Urothelium cell line (cell line): ENCODE data around the gene CD99L2.

Experiments
- DNase-seq: peaks from one replicate; pipeline ENCODE4 v3.0.0; 2011; ENCODE audit warnings: low spot score, mixed read lengths
- FAIRE-seq: peaks from 2 replicates; lab custom pipeline; 2011; peaks lifted over from hg19 to GRCh38; lab: Jason Lieb, UNC

The CD99L2 gene

GRCh38 chrX:150813922-150814321 lies 84.5 kb downstream of the CD99L2 start:
- DNase-seq, result no peak
- no peak for FAIRE-seq

DNA sequence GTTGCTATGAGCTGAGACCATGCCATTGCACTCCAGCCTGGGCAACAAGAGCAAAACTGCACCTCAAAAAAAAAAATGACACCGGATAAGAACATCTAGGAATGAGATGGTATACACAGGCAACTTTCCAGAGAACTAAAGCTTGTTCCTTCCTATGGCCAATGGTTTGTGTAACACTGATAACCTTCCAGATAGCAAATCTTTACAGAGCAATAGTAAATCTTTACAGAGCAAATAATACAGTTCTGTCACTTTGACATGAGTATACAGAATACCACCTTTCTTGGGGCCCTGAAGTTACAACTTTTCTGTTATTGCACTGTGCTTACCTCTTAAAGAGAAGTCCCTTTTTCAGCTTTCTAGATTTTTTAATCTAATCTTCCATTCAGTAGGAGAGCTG lies 91.6 kb downstream of the CD99L2 start:
- FAIRE-seq, result no peak
- no peak for DNase-seq

DNA sequence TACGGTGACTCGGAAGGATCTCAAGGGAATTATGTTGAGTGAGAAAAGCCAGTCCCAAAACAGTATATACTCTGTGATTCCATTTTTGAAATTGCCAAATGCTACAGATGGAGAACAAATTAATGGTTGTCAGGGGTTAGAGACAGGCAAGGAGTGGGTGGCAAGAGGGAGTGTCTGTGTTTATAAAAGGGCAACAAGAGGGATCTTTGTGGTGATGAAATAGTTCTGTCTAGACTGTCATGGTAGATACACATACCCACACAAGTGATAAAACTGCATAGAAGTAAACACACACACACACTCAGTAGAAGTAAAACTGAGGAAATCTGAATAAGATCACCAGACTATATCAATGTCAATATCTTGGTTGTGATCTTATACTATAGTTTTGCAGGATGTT lies 92.7 kb downstream of the CD99L2 start:
- DNase-seq, result no peak
- FAIRE-seq, result no peak

DNA sequence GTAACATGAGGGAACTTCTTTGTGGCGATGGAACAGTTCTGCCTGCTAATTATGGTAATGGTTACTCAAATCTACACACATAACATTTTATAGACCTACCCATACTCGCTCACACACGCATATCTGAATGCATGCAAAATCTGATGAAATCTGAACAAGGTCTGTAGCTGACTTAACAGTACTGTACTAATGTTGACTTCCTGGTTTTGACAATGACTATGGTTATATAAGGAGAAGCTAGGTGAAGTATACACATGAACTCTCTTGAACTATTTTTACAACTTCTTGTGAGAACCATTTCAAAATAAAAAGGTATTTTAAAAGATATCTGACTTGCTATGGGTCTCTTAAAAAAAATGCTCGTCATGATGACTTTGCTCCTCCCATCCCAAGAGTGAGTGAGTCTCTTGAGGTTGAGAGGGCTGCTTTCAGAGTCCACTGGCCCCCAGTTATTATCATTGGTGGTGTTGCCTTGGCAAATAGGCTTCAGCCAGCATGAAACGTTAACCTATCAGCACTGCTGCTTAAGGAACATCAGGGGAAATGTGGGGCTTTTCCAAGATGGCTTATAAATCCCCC lies 105.4 kb downstream of the CD99L2 start:
- FAIRE-seq (no peak), DNase-seq (no peak)

DNA sequence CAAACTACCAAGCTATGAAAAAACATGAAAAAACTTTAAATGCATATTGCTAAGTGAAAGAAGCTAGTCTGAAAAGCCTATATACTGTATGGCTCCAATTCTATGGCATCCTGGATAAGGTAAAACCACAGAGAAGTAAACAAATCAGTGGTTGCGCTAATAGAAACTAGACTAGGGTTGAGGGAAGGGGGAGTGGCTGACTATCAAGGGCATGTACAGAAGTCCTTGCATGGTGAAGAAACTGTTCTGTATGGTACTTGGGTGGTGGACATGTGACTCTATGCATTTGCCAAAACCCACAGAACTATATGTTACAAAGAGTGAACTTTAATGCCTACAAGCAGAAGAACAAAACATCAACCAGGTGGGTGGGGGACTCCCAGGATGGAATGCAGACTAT lies 108.4 kb downstream of the CD99L2 start:
- FAIRE-seq (no peak), DNase-seq (no peak)

GRCh38 chrX:150781677-150782076 lies 116.8 kb downstream of the CD99L2 start:
- DNase-seq (no peak), FAIRE-seq (no peak)

GRCh38 chrX:150779385-150779784 lies 119.1 kb downstream of the CD99L2 start:
- DNase-seq (no peak), FAIRE-seq (no peak)

- FAIRE-seq, result no peak
- no peak for DNase-seq
Measured at GRCh38 chrX:150777328-150777992, 121.0 kb downstream of the CD99L2 start.

DNA sequence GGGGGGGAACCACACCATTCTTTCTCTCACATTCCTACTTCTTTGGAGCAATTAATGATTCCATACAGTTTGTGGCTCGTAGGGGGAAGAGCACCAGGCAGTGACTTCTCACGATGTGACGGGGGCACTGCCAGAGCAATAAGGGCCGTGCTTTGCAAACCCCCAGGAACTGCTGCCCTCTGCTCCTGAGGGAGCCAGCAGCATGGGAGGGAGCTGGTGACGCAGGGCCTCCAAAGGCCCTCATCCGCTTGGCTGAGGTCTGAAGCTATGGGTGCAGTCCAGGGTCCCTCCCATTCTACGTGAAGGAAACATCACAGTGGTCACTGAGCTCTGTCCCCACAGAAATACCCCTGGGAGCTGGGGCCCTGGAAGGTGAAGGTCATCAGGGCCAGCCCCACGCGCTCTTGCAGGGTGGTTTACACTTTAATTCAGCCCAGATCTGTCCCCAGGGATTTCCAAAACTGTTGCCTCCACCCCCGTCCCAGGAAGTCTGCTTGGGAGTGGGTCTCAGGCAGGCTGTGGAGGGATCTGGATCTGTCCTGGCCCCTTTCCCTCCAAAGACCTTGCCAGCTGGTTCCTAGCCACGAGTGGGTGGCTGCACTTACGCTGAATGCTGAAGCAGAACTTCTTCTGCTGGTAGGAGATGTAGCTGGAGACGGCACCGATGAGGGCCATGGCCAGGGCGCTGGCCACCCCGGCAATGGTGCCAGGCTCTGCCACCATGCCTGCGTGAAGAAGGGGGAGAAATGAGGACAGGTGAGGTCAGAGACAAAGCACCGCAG lies 122.7 kb downstream of the CD99L2 start:
- FAIRE-seq, result no peak

GRCh38 chrX:150774798-150775568 lies 123.5 kb downstream of the CD99L2 start:
- DNase-seq (no peak), FAIRE-seq (no peak)

More for the DNA sequence above, 122.7 kb downstream of the CD99L2 start:
- no peak for DNase-seq

DNA sequence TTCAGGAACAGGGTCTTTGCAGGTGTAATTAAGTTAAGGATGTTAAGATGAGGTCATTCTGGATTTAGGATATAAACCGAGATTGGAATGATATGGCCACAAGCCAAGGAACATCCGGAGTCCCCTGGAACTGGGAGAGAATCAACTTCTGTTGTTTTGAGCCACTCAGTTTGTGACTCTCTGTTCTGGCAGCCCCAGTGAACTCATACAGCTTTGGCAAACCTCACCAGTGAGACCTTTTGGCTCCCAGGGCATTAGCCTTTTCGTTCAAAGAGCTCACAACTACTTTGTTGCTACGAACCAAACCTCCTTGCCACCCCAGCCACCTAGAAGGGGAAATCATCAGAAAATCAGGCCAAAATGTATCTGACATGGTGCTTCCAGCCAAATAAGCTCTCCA lies 124.8 kb downstream of the CD99L2 start:
- FAIRE-seq (no peak), DNase-seq (no peak)

DNA sequence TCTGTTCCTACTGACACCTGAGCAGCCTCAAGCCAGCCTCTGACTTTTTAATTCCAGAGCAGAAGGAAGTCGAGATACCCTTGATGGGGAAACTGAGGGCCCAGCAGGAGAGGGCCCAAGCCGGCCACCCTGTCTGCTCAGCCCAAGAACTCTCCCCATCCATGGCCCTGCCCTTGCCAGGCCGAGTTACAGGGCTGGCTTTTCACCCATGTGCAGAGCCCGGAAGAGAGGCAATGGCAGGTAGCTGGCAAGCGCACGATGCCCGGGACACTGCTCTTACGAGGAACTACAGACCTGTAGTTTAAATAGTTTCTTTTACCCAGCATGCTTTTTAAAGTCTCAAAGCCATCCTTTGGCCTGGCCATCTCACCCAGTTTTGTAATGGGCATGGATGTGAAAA lies 125.4 kb downstream of the CD99L2 start:
- FAIRE-seq (no peak), DNase-seq (no peak)

DNA sequence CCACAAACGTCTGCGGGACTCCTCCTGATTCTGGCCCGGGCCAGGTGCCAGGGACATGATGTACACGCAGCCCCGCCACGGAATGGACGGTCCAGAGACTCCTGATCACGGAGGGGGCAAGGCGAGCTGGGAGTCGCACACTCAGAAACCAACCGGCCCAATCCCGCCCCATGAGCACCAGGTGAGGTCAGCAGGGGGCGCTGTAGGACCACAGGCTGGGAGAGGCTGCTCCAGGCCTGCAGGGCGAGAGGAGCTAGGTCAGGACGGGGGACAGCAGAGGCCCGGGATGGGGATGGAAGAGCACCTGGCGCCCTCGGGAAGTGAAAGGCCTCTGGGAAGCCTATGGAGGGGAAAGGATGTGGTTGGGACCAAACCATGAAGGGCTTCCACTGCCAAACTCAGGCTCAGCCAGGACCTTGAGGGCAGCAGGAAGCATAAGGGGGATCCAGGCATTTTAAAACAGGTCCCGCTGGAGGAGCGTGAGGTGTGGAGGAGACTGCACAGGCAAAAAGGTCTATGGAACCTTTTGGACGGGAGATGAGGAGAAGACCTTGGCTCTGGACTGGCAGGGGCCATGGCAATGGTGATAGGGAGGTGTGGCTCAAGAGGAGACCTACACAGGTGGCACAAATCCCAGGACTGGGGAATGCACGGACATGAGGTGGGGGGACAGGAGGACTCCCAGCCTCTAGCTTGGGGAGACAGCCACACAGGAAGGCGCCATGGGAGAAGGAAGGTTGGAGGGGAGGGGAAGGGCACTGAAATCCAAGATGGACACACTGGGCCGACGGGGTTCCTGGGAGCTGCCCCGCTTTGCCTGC lies 126.1 kb downstream of the CD99L2 start:
- no peak for FAIRE-seq

DNA sequence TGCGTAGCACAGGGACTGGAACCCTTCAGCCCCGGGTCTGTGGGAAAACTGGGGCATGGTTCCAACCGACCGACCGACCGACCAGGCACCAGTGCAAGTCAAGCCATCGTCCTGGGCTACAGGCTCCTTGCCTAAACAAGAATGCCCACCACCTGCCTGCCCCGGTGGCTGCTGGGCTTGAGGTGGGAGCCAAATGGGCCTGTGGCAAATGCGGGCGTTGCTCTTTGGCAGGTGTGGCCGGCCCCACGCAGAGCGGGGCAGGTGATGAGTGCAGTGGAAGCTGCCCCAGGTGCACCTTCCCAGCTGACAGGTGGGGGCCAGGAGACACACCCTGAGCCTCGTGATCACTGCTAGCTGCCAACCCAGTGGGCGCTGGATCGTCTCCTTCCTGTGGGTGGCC lies 127.4 kb downstream of the CD99L2 start:
- DNase-seq, result no peak
- FAIRE-seq, result no peak

More for the DNA sequence above, 126.1 kb downstream of the CD99L2 start:
- DNase-seq, result peak; percentile 60

- FAIRE-seq, result no peak
- no peak for DNase-seq
Measured at GRCh38 chrX:150770623-150771022, 127.8 kb downstream of the CD99L2 start.

DNA sequence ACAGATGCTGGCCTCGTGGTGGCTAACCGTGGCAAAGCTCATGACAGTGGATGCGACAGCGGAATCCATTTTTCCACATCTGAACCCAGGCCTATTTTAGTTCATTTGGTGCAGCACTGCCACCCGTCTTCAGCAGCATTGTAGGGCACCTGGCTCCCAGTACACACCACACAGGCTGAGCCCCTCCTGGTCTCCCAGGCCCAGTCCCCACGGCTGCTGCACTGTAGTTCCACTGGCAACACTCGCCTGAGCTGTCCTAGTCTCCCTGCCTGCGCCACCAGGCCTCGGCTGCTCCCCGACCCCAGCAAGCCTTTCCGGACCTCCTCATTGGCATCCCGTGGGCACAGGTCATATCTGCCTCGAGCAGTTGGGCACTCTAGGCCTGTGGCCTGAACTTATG lies 129.1 kb downstream of the CD99L2 start:
- no peak for FAIRE-seq
- no peak for DNase-seq

GRCh38 chrX:150768580-150769190 lies 129.8 kb downstream of the CD99L2 start:
- no peak for DNase-seq
- FAIRE-seq, result no peak

GRCh38 chrX:150768132-150768485 lies 130.4 kb downstream of the CD99L2 start:
- DNase-seq (no peak), FAIRE-seq (no peak)

DNA sequence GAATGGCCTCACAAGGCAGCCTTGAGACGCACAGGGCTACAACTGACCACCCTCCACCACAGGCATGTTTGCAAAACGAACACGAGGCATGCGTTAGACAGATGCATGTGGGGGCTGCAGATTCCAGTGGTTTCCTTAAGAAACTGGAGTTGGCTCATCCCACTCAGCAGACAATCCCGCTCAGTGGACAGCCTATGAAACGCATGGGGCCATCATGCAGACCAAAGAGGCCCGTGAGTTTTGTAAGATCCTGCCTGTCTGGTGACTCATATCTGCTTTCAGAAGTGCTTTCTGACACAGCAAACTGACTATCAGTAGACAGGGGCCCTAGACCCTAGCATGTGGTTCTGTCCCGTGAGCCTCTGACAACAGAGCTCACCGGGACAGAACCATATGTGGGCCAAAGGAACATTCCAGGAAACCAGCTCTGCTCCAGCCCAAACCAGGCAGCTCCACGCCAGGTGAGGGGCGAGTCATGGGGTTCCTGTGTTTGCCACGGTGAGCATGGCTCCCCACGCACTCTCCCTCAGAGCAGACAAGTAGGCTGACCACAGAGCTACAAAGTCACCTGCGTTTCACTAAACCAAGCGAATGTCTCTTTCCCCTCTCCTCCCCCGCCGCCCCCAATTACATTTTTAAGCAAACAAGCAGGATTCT lies 130.9 kb downstream of the CD99L2 start:
- FAIRE-seq, result no peak
- DNase-seq, result peak; percentile 15

DNA sequence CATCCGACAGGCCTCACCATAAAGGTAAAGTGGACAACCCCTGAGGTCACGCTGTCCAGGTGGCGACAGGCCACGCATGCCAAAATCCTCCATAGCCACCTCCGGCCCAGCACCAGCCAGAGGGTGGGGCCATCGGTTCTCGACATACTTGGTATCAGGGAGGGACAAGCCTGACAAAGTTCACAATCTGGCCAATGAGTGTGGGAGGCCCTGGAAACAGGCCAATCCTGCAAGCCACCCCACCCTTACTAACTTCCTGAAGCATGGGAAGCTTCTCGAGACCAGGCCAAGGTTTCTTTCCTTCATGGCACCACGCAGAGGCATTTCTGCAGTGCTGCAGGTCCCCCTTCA lies 131.4 kb downstream of the CD99L2 start:
- DNase-seq (no peak), FAIRE-seq (no peak)
